NCI-H2081 (cell line): ENCODE data around the gene ME3.
"Not testable (repeated sequence)": the region's sequence is repeated elsewhere in the genome, so short reads cannot be mapped to it uniquely, and the experiment has no call there.

Source experiments
- DNase-seq, 2 experiments: peaks; one replicate each; lab custom pipeline; 2025; lab: John Stamatoyannopoulos, UW

Gene ME3

GRCh38 chr11:86587264-86588193, 84.9 kb downstream of the ME3 start:
- DNase-seq = no peak

GRCh38 chr11:86586307-86586706, 86.1 kb downstream of the ME3 start:
- DNase-seq = no peak

GRCh38 chr11:86582898-86583297, 89.5 kb downstream of the ME3 start:
- no peak for DNase-seq

- DNase-seq = no peak
Measured at GRCh38 chr11:86580535-86580934, 91.9 kb downstream of the ME3 start.

GRCh38 chr11:86579406-86579731, 93.0 kb downstream of the ME3 start:
- no peak for DNase-seq

- no peak for DNase-seq
Measured at GRCh38 chr11:86578727-86579405, 93.5 kb downstream of the ME3 start.

- no peak for DNase-seq
Measured at GRCh38 chr11:86577644-86578636, 94.5 kb downstream of the ME3 start.

GRCh38 chr11:86576946-86577624, 95.3 kb downstream of the ME3 start:
- no peak for DNase-seq

GRCh38 chr11:86575927-86576326, 96.5 kb downstream of the ME3 start:
- DNase-seq = no peak

GRCh38 chr11:86575208-86575855, 97.1 kb downstream of the ME3 start:
- no peak for DNase-seq

- DNase-seq = no peak
Measured at GRCh38 chr11:86574493-86575207, 97.8 kb downstream of the ME3 start.

GRCh38 chr11:86571273-86571948, 101.0 kb downstream of the ME3 start:
- DNase-seq = no peak

GRCh38 chr11:86570451-86570850, 102.0 kb downstream of the ME3 start:
- no peak for DNase-seq

- DNase-seq = no peak
Measured at GRCh38 chr11:86570020-86570419, 102.4 kb downstream of the ME3 start.

GRCh38 chr11:86569109-86569508, 103.3 kb downstream of the ME3 start:
- no peak for DNase-seq

- DNase-seq = no peak
Measured at GRCh38 chr11:86565801-86566312, 106.6 kb downstream of the ME3 start.

GRCh38 chr11:86565388-86565787, 107.0 kb downstream of the ME3 start:
- no peak for DNase-seq

GRCh38 chr11:86562842-86563241, 109.6 kb downstream of the ME3 start:
- DNase-seq = not testable (repeated sequence)

- no peak for DNase-seq
Measured at GRCh38 chr11:86559311-86559945, 113.0 kb downstream of the ME3 start.
